Right lobe of liver (tissue), 6 donors: Measurements from ENCODE around the gene CABP4. TPM values are rescaled to one million over a fixed set of nuclear protein-coding genes. Genes with fewer than 3 reads are reported as not detected.
A peak's percentile ranks its signal among the peaks of the same experiment; 100 is the strongest.

Source experiments
- ATAC-seq, 4 donors: fragments of 200-7000 bp; cut with Tn5 transposase; one replicate each; pipeline ENCODE4 v1.9.1; 2020; ENCODE audit warnings: mild to moderate bottlenecking in 4 of 4, moderate library complexity in 4 of 4
- DNase-seq, 3 donors: peaks; one replicate each; pipeline ENCODE4 v3.0.0-alpha.2; 2020
- H3K27ac ChIP-seq, 3 donors: fragments of 200-600 bp; one replicate each; pipeline ENCODE4 v1.8.0; 2022
- H3K27me3 ChIP-seq, 2 donors: fragments of 200-600 bp; one replicate each; pipeline ENCODE4 v1.8.0; 2022
- H3K36me3 ChIP-seq, 4 donors: fragments of 200-600 bp; sonication (generic) in 1 of 4; one replicate each; pipeline versions ENCODE4 v1.5.1 to v1.8.0; 2017 to 2022; ENCODE audit warnings: control low read depth in 1 of 4
- H3K4me1 ChIP-seq, 4 donors: fragments of 200-600 bp; sonication (generic) in 1 of 4; one replicate each; pipeline versions ENCODE4 v1.5.1 to v1.8.0; 2017 to 2022; ENCODE audit warnings: control low read depth in 1 of 4
- H3K4me3 ChIP-seq, 3 donors: fragments of 200-600 bp; one replicate each; pipeline ENCODE4 v1.8.0; 2022
- H3K9me3 ChIP-seq, 4 donors: fragments of 200-600 bp; sonication (generic) in 1 of 4; one replicate each; pipeline versions ENCODE4 v1.5.1 to v1.8.0; 2017 to 2022; ENCODE audit warnings: control low read depth in 1 of 4
- CTCF ChIP-seq, 4 donors: fragments of 200-600 bp in 3 of 4; fragments of 450-650 bp in 1 of 4; IDR thresholded peaks; one replicate each; pipeline versions ENCODE4 v1.5.1 to v1.8.0; 2016 to 2022; ENCODE audit warnings: antibody characterized with exemption in 4 of 4, mild to moderate bottlenecking in 2 of 4
- POLR2A ChIP-seq: fragments of 450-650 bp; IDR thresholded peaks from one replicate; pipeline ENCODE4 v1.6.1; 2017; ENCODE audit warnings: antibody characterized with exemption, mild to moderate bottlenecking
- WGBS: methylation state at CpG from one replicate; pipeline ENCODE4 v1.1.6; 2018; ENCODE audit warnings: low coverage, low lambda C conversion rate; ENCODE audit not compliant: insufficient coverage; ENCODE audit errors: missing lambda C conversion rate; 5-methylcytosine and 5-hydroxymethylcytosine counted together
- intact Hi-C, 2 donors: fragments of 100-400 bp; cut with DNase I; formaldehyde crosslinking; loops; one replicate each; pipeline versions ENCODE4 v1.11.2 to v1.14.1; 2022
- total RNA-seq, 6 experiments: library from RNA; depleted of rRNA in 2 of 6; stranded (reverse); fragments of >200 nt in 2 of 6; fragmentation: NEBNext Ultra II Directional in 3 of 6; extraction: Animal tissue kit (Norgen Biotek cat#: 25700) in 3 of 6; gene quantifications; one replicate each; pipeline versions ENCODE4 v1.1.0 to v1.2.4, GENCODE V29; 2016 to 2023
- donor health status: DM: no; HTN: yes; CAD: no.
- donor health status: DM: no; HTN: no; CAD: no.
- donor health status: DM: no; HTN: no; CAD: no.
- donor health status: DM: no; HTN: yes; CAD: no.
- donor health status: DM: no; HTN: yes; CAD: no.

The CABP4 gene
- total RNA-seq, 6 experiments from 2014 or later = 0.55 to 1.7 (median 1.2) TPM

- Histone ChIP-seq H3K27me3 (no peaks in the 10 kb centered on the region), H3K27ac (no peak overlapping the region), H3K4me3 (no peak overlapping the region), H3K4me1 (peaks cover 0 to 15% (median 5%) of the 10 kb centered on the region in 4 donors), H3K36me3 (peaks cover 0 to 6% (median 1%) of the 10 kb centered on the region in 4 donors), H3K9me3 (no peaks in the 10 kb centered on the region)
- ATAC-seq = no peak
- TF ChIP-seq CTCF (IDR thresholded peaks at IDR 0.05) (no peak), POLR2A (no peak)
- DNase-seq = peak in 1 of 3 donors; percentile 48
- intact Hi-C loops = no loop called here
- WGBS = 82% methylated on average over 7 of the region's 20 CpGs
Measured at GRCh38 chr11:67486481-67487195, 31.5 kb downstream of the CABP4 start.

DNA sequence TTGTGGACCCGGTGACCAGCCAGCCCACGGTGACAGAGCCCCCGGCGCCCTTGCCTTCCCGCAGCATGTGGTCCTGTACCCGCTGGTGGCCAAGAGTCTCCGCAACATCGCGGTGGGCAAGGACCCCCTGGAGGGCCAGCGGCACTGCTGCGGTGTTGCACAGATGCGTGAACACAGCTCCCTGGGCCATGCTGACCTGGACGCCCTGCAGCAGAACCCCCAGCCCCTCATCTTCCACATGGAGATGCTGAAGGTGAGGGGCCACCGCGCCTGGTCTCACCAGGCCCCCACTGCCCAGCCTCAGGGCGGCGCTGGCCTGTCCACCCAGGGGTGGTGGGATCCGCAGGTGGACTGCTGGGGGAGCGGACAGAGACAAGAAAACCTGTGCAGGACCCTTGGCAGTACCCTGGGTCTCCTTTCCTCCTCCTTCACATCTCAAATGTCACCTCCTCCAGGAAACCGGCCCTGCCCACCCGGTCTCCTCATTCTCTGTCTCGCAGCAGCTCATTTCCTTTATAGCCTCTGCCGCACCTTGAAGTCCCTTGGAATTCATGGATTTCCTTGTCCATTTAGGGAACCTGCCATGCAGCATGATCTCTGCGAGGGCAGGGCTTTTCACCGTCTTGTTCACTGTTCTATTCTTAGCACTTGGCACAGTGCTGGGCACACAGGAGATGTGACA, 34.2 kb downstream of the CABP4 start:
- Histone ChIP-seq H3K9me3 (no peaks in the 10 kb centered on the region), H3K27ac (no peak overlapping the region), H3K36me3 (peaks cover 0 to 15% (median 3%) of the 10 kb centered on the region in 4 donors), H3K27me3 (no peaks in the 10 kb centered on the region), H3K4me1 (peaks cover 0 to 4% (median 0%) of the 10 kb centered on the region in 4 donors), H3K4me3 (no peak overlapping the region)
- ATAC-seq (no peak), DNase-seq (peak in 1 of 3 donors; percentile 48)
- no peak for TF ChIP-seq POLR2A
- TF ChIP-seq CTCF (IDR thresholded peaks at IDR 0.05) = no peak
- intact Hi-C loops = no loop called here
- WGBS = 55% methylated on average over 3 of the region's 25 CpGs

- Histone ChIP-seq H3K36me3 (peaks cover 0 to 15% (median 3%) of the 10 kb centered on the region in 4 donors), H3K9me3 (no peaks in the 10 kb centered on the region), H3K4me1 (no peaks in the 10 kb centered on the region), H3K27ac (no peak overlapping the region), H3K27me3 (no peaks in the 10 kb centered on the region), H3K4me3 (no peak overlapping the region)
- intact Hi-C loops = no loop called here
- ATAC-seq (no peak), DNase-seq (peak in 2 of 3 donors; percentile 45 to 46)
- TF ChIP-seq POLR2A (no peak), CTCF (IDR thresholded peaks at IDR 0.05) (no peak)
- 98% methylated on average over 7 of the region's 23 CpGs for WGBS
Measured at GRCh38 chr11:67489885-67490726, 35.0 kb downstream of the CABP4 start.

- Histone ChIP-seq H3K9me3 (no peaks in the 10 kb centered on the region), H3K36me3 (peaks cover 0 to 15% (median 3%) of the 10 kb centered on the region in 4 donors), H3K27ac (no peak overlapping the region), H3K4me1 (no peaks in the 10 kb centered on the region), H3K4me3 (no peak overlapping the region), H3K27me3 (no peaks in the 10 kb centered on the region)
- intact Hi-C loops = no loop called here
- TF ChIP-seq POLR2A (no peak), CTCF (IDR thresholded peaks at IDR 0.05) (no peak)
- WGBS = no CpG with 5 or more reads among the region's 15 CpGs
- peak in 1 of 3 donors; percentile 54 for DNase-seq
- peak in 1 of 4 donors; percentile 2 for ATAC-seq
Measured at GRCh38 chr11:67490727-67491065, 35.5 kb downstream of the CABP4 start.
